ENCODE measurements around the gene SMG5. TPM values are rescaled to one million over a fixed set of nuclear protein-coding genes. Genes with fewer than 3 reads are reported as not detected.

SMG5 gene
- total RNA-seq, 1 experiment from 2014 or later: 109 TPM

DNA sequence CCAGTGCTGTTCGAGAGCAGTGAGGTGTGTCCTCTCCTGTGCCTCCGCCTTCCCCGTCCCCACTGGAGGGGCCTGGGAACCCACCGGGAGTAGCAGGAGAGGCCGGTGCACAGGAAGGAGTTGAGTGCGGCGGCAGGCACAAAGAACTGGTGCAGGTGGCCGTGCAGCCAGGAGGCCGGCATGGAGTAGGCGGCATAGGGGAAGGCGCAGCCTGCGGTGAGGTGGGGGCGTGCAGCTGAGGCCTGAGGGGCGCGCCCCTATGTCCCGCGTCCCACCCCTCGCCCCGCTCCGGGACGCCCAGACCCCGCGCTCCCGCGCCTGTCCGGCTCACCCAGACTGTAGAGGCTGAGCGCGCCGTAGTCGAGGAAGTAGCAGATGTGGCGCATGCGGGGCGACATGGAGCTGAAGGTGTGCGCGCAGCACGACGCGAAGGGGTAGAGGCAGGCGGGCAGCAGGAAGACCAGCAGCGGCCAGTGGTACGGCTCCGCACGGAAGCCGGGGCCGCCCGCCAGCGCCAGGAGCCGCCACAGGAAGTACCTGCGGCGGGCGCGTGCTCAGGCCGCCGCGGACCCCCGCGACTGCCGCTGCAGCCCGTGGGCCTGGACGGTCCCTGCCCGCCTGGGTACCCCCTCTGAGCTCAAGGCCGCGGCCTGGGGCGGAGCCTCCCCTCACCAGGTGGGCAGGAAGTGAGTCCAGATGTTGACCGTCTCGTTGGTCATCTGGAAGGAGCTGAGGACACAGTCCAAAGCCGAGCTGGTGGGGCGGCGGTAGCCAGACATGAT lies 37.0 kb downstream of the SMG5 start (continued):
- TF ChIP-seq, protein P1, sequence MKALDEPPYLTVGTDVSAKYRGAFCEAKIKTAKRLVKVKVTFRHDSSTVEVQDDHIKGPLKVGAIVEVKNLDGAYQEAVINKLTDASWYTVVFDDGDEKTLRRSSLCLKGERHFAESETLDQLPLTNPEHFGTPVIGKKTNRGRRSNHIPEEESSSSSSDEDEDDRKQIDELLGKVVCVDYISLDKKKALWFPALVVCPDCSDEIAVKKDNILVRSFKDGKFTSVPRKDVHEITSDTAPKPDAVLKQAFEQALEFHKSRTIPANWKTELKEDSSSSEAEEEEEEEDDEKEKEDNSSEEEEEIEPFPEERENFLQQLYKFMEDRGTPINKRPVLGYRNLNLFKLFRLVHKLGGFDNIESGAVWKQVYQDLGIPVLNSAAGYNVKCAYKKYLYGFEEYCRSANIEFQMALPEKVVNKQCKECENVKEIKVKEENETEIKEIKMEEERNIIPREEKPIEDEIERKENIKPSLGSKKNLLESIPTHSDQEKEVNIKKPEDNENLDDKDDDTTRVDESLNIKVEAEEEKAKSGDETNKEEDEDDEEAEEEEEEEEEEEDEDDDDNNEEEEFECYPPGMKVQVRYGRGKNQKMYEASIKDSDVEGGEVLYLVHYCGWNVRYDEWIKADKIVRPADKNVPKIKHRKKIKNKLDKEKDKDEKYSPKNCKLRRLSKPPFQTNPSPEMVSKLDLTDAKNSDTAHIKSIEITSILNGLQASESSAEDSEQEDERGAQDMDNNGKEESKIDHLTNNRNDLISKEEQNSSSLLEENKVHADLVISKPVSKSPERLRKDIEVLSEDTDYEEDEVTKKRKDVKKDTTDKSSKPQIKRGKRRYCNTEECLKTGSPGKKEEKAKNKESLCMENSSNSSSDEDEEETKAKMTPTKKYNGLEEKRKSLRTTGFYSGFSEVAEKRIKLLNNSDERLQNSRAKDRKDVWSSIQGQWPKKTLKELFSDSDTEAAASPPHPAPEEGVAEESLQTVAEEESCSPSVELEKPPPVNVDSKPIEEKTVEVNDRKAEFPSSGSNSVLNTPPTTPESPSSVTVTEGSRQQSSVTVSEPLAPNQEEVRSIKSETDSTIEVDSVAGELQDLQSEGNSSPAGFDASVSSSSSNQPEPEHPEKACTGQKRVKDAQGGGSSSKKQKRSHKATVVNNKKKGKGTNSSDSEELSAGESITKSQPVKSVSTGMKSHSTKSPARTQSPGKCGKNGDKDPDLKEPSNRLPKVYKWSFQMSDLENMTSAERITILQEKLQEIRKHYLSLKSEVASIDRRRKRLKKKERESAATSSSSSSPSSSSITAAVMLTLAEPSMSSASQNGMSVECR (CRISPR knock-in tag; IDR thresholded peaks at IDR 0.05; ENCODE audit: borderline replicate concordance): peak; percentile 90; the same call in 1 of the 2 replicates
- TF ChIP-seq CREM (CRISPR knock-in tag; IDR thresholded peaks at IDR 0.05) (0 out of 2 replicates have a peak, but pooled peaks have one; percentile 31), JUN (CRISPR knock-in tag; IDR thresholded peaks at IDR 0.05) (peak; percentile 64; the same call in 1 of the 2 replicates), ZNF317 (CRISPR knock-in tag; IDR thresholded peaks at IDR 0.05; ENCODE audit: borderline replicate concordance, low read depth) (no peak), CBFB (CRISPR knock-in tag; IDR thresholded peaks at IDR 0.05; ENCODE audit: low read depth) (0 out of 2 replicates have a peak, but pooled peaks have one; percentile 36), TEAD4 (CRISPR knock-in tag; IDR thresholded peaks at IDR 0.05) (0 out of 2 replicates have a peak, but pooled peaks have one; percentile 9), GABPB1 (CRISPR knock-in tag; IDR thresholded peaks at IDR 0.05) (no peak), RELA (CRISPR knock-in tag; IDR thresholded peaks at IDR 0.05; ENCODE audit: borderline replicate concordance) (no peak), NFYB (CRISPR knock-in tag; conservative IDR thresholded peaks at IDR 0.05; ENCODE audit: low read depth) (0 out of 2 replicates have a peak, but pooled peaks have one; percentile 8), MXD4 (CRISPR knock-in tag; IDR thresholded peaks at IDR 0.05; ENCODE audit: borderline replicate concordance) (no peak), OVOL2 (CRISPR knock-in tag; IDR thresholded peaks at IDR 0.05; ENCODE audit: borderline replicate concordance) (no peak), SOX15 (CRISPR knock-in tag; IDR thresholded peaks at IDR 0.05) (no peak), HMGA2 (CRISPR knock-in tag; IDR thresholded peaks at IDR 0.05) (no peak), NR3C1 (CRISPR knock-in tag; conservative IDR thresholded peaks at IDR 0.05; ENCODE audit: low read depth) (0 out of 2 replicates have a peak, but pooled peaks have one; percentile 69), ZNF232 (CRISPR knock-in tag; IDR thresholded peaks at IDR 0.05) (no peak), ELF4 (CRISPR knock-in tag; IDR thresholded peaks at IDR 0.05; ENCODE audit: low read depth) (0 out of 2 replicates have a peak, but pooled peaks have one; percentile 59), TP53 (CRISPR knock-in tag; IDR thresholded peaks at IDR 0.05) (no peak), NR2C2 (CRISPR knock-in tag; IDR thresholded peaks at IDR 0.05) (no peak), ZNF423 (CRISPR knock-in tag; IDR thresholded peaks at IDR 0.05) (no peak)
- TF ChIP-seq, protein P2, sequence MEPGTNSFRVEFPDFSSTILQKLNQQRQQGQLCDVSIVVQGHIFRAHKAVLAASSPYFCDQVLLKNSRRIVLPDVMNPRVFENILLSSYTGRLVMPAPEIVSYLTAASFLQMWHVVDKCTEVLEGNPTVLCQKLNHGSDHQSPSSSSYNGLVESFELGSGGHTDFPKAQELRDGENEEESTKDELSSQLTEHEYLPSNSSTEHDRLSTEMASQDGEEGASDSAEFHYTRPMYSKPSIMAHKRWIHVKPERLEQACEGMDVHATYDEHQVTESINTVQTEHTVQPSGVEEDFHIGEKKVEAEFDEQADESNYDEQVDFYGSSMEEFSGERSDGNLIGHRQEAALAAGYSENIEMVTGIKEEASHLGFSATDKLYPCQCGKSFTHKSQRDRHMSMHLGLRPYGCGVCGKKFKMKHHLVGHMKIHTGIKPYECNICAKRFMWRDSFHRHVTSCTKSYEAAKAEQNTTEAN (CRISPR knock-in tag; IDR thresholded peaks at IDR 0.05): no peak
- TF ChIP-seq, protein P3, sequence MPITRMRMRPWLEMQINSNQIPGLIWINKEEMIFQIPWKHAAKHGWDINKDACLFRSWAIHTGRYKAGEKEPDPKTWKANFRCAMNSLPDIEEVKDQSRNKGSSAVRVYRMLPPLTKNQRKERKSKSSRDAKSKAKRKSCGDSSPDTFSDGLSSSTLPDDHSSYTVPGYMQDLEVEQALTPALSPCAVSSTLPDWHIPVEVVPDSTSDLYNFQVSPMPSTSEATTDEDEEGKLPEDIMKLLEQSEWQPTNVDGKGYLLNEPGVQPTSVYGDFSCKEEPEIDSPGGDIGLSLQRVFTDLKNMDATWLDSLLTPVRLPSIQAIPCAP (CRISPR knock-in tag; IDR thresholded peaks at IDR 0.05): no peak
- TF ChIP-seq, protein P4, sequence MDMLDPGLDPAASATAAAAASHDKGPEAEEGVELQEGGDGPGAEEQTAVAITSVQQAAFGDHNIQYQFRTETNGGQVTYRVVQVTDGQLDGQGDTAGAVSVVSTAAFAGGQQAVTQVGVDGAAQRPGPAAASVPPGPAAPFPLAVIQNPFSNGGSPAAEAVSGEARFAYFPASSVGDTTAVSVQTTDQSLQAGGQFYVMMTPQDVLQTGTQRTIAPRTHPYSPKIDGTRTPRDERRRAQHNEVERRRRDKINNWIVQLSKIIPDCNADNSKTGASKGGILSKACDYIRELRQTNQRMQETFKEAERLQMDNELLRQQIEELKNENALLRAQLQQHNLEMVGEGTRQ (CRISPR knock-in tag; IDR thresholded peaks at IDR 0.05): no peak
- TF ChIP-seq, protein P5, sequence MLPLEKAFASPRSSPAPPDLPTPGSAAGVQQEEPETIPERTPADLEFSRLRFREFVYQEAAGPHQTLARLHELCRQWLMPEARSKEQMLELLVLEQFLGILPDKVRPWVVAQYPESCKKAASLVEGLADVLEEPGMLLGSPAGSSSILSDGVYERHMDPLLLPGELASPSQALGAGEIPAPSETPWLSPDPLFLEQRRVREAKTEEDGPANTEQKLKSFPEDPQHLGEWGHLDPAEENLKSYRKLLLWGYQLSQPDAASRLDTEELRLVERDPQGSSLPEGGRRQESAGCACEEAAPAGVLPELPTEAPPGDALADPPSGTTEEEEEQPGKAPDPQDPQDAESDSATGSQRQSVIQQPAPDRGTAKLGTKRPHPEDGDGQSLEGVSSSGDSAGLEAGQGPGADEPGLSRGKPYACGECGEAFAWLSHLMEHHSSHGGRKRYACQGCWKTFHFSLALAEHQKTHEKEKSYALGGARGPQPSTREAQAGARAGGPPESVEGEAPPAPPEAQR (CRISPR knock-in tag; IDR thresholded peaks at IDR 0.05): no peak
- TF ChIP-seq, protein P6, sequence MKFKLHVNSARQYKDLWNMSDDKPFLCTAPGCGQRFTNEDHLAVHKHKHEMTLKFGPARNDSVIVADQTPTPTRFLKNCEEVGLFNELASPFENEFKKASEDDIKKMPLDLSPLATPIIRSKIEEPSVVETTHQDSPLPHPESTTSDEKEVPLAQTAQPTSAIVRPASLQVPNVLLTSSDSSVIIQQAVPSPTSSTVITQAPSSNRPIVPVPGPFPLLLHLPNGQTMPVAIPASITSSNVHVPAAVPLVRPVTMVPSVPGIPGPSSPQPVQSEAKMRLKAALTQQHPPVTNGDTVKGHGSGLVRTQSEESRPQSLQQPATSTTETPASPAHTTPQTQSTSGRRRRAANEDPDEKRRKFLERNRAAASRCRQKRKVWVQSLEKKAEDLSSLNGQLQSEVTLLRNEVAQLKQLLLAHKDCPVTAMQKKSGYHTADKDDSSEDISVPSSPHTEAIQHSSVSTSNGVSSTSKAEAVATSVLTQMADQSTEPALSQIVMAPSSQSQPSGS (CRISPR knock-in tag; IDR thresholded peaks at IDR 0.05; ENCODE audit: borderline replicate concordance, low read depth): no peak
- TF ChIP-seq, protein P7, sequence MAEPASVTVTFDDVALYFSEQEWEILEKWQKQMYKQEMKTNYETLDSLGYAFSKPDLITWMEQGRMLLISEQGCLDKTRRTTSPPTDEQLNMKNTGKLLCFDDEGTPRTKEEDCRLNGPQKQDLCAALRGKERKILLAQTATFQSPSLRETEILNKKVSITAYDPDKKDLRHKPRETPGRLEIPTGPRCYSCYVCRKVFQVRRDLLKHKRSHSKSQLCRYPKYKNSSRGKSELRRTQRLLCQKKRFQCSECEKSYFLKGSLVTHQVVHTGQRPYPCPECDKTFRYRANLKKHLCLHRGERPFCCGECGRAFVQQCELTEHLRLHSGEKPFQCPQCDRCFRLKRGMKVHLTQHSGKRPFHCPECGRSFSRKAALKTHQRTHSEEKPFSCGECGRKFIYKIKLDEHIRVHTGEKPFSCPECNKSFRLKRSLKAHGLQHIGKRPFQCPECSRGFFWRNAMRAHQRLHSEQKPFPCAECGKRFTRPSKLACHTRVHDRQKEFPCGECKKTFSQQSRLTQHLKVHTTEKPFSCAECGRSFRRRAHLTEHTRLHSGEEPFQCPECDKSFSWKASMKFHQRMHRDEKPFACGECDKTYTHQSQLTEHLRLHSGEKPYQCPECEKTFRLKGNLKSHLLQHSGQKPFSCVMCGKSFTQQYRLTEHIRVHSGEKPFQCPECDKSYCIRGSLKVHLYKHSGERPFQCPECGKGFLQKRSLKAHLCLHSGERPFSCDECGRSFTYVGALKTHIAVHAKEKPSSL (CRISPR knock-in tag; conservative IDR thresholded peaks at IDR 0.05): no peak
- TF ChIP-seq, protein P8, sequence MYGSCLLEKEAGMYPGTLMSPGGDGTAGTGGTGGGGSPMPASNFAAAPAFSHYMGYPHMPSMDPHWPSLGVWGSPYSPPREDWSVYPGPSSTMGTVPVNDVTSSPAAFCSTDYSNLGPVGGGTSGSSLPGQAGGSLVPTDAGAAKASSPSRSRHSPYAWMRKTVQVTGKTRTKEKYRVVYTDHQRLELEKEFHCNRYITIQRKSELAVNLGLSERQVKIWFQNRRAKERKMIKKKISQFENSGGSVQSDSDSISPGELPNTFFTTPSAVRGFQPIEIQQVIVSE (CRISPR knock-in tag; IDR thresholded peaks at IDR 0.05; ENCODE audit: borderline replicate concordance): no peak

Data from WTC11 (cell line).